Osteoblast (primary cell): ENCODE data around the gene SEM1. TPM values are rescaled to one million over a fixed set of nuclear protein-coding genes. Genes with fewer than 3 reads are reported as not detected.
"Not testable (repeated sequence)": the region's sequence is repeated elsewhere in the genome, so short reads cannot be mapped to it uniquely, and the experiment has no call there.

Experiments used
- DNase-seq: peaks from one replicate; pipeline ENCODE4 v3.0.0; 2011; ENCODE audit warnings: low spot score, mixed read lengths; ENCODE audit not compliant: insufficient read length; ENCODE audit errors: missing footprints
- H2AFZ ChIP-seq: 2 replicates; pipeline ENCODE4 v1.6.0; 2011; ENCODE audit warnings: mild to moderate bottlenecking, low read length
- H3K27ac ChIP-seq: 2 replicates; pipeline ENCODE4 v1.5.1; 2011; ENCODE audit warnings: mild to moderate bottlenecking, low read depth, low read length, moderate library complexity
- H3K27me3 ChIP-seq: 2 replicates; pipeline ENCODE4 v1.6.0; 2012; ENCODE audit warnings: mild to moderate bottlenecking, control low read depth, inconsistent platforms, low read length, moderate library complexity; ENCODE audit not compliant: insufficient read depth
- H3K36me3 ChIP-seq: 2 replicates; pipeline ENCODE4 v1.5.1; 2011; ENCODE audit warnings: mild to moderate bottlenecking, low read length, control low read depth, moderate library complexity; ENCODE audit not compliant: insufficient read depth
- H3K4me1 ChIP-seq: 2 replicates; pipeline ENCODE4 v1.5.1; 2011; ENCODE audit warnings: mild to moderate bottlenecking, low read length, control low read depth, moderate library complexity; ENCODE audit not compliant: insufficient read depth
- H3K4me2 ChIP-seq: 2 replicates; pipeline ENCODE4 v1.6.0; 2011; ENCODE audit warnings: mild to moderate bottlenecking, low read length; ENCODE audit not compliant: insufficient read depth
- H3K4me3 ChIP-seq: fragments of 200-600 bp; sonication (generic); 3 replicates; pipeline ENCODE4 v1.5.1; 2012; ENCODE audit warnings: mild to moderate bottlenecking, low read length, inconsistent platforms; ENCODE audit not compliant: insufficient read depth
- H3K79me2 ChIP-seq: 2 replicates; pipeline ENCODE4 v1.6.0; 2012; ENCODE audit warnings: mild to moderate bottlenecking, low read length, control low read depth, inconsistent platforms; ENCODE audit not compliant: insufficient read depth
- H3K9me3 ChIP-seq: 2 replicates; pipeline ENCODE4 v1.5.1; 2011; ENCODE audit warnings: low read depth, low read length, control low read depth
- H4K20me1 ChIP-seq: 2 replicates; pipeline ENCODE4 v1.6.0; 2012; ENCODE audit warnings: mild to moderate bottlenecking, low read length, control low read depth; ENCODE audit not compliant: insufficient read depth
- CTCF ChIP-seq: IDR thresholded peaks from 2 replicates; pipeline ENCODE4 v1.5.1; 2011; ENCODE audit warnings: mild to moderate bottlenecking, low read depth, low read length, moderate library complexity; ENCODE audit errors: extremely low read depth
- total RNA-seq: library from RNA; depleted of rRNA; stranded (reverse); fragments of >200 nt; gene quantifications from 2 replicates; pipeline ENCODE4 v1.2.3, GENCODE V29; 2012

The SEM1 gene
- total RNA-seq, 1 donor: 16.3 TPM

- TF ChIP-seq CTCF: no peak
- Histone ChIP-seq H3K36me3 (no peaks in the 10 kb centered on the region), H2AFZ (no peak overlapping the region), H3K27me3 (no peaks in the 10 kb centered on the region), H4K20me1 (no peaks in the 10 kb centered on the region), H3K79me2 (no peaks in the 10 kb centered on the region), H3K4me1 (no peaks in the 10 kb centered on the region), H3K4me3 (no peak overlapping the region), H3K4me2 (no peak overlapping the region), H3K27ac (no peak overlapping the region), H3K9me3 (no peaks in the 10 kb centered on the region)
- DNase-seq: no peak
These were observed 14.0 kb upstream of the SEM1 start for GRCh38 chr7:96723622-96724021.

GRCh38 chr7:96722928-96723327 is 13.3 kb upstream of the SEM1 start:
- H3K4me1 ChIP-seq, H3K9me3 ChIP-seq, H3K4me2 ChIP-seq, DNase-seq, H3K79me2 ChIP-seq, H3K4me3 ChIP-seq, H3K27me3 ChIP-seq, H3K27ac ChIP-seq, H2AFZ ChIP-seq, H4K20me1 ChIP-seq, H3K36me3 ChIP-seq: not testable (repeated sequence)

- TF ChIP-seq CTCF: no peak
- DNase-seq: no peak
- no peaks in the 10 kb centered on the region for H3K36me3 ChIP-seq
These were observed 11.2 kb upstream of the SEM1 start for GRCh38 chr7:96720843-96721242.

DNA sequence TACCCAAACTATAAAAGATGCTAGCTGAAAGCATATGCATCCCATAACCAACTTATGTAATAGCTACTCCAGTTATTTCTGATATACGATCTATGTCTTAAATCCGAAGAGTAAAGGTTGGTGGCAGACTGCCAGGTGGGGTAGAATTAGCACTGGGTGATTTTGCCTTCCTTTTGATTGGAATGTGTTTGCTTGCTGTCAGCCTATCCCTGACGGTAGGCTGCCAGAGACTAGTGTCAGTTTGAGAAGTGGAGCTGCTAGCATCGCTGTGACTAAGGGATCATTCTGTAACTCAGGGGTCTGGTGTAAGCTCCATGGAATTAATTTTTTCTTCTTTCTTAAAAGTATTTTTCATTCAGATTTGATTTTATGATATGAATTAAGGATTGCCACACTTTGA is 9.5 kb upstream of the SEM1 start:
- TF ChIP-seq CTCF: no peak
- Histone ChIP-seq H2AFZ (no peak overlapping the region), H3K9me3 (no peaks in the 10 kb centered on the region), H3K79me2 (no peaks in the 10 kb centered on the region), H3K27me3 (no peaks in the 10 kb centered on the region), H3K36me3 (no peaks in the 10 kb centered on the region), H3K4me3 (no peak overlapping the region), H3K27ac (no peak overlapping the region), H4K20me1 (no peaks in the 10 kb centered on the region), H3K4me2 (no peak overlapping the region), H3K4me1 (no peaks in the 10 kb centered on the region)
- no peak for DNase-seq

More at GRCh38 chr7:96720843-96721242, 11.2 kb upstream of the SEM1 start:
- no peak overlapping the region for H2AFZ ChIP-seq
- no peaks in the 10 kb centered on the region for H3K4me1 ChIP-seq
- no peaks in the 10 kb centered on the region for H3K79me2 ChIP-seq
- no peak overlapping the region for H3K27ac ChIP-seq
- no peaks in the 10 kb centered on the region for H3K9me3 ChIP-seq
- H3K27me3 ChIP-seq: no peaks in the 10 kb centered on the region
- no peaks in the 10 kb centered on the region for H4K20me1 ChIP-seq
- no peak overlapping the region for H3K4me3 ChIP-seq
- H3K4me2 ChIP-seq: no peak overlapping the region
